ENCODE measurements around the gene ZNF25. TPM values are rescaled to one million over a fixed set of nuclear protein-coding genes. Genes with fewer than 3 reads are reported as not detected.
"Not testable (repeated sequence)": the region's sequence is repeated elsewhere in the genome, so short reads cannot be mapped to it uniquely, and the experiment has no call there.

The ZNF25 gene
- total RNA-seq, 1 donor from 2014 or later: 17.1 TPM

GRCh38 chr10:37948210-37948609, 28.2 kb downstream of the ZNF25 start:
- no peak for DNase-seq (ENCODE audit: low spot score)

GRCh38 chr10:37947526-37947925, 28.9 kb downstream of the ZNF25 start:
- DNase-seq (ENCODE audit: low spot score): no peak

- no peak for DNase-seq (ENCODE audit: low spot score)
These were observed 38.6 kb downstream of the ZNF25 start for GRCh38 chr10:37937864-37938263.

- no peak for DNase-seq (ENCODE audit: low spot score)
These were observed 41.7 kb downstream of the ZNF25 start for GRCh38 chr10:37934791-37935190.

GRCh38 chr10:37930423-37930822, 46.0 kb downstream of the ZNF25 start:
- no peak for DNase-seq (ENCODE audit: low spot score)

- not testable (repeated sequence) for DNase-seq (ENCODE audit: low spot score)
These were observed 68.3 kb downstream of the ZNF25 start for GRCh38 chr10:37908165-37908564.

GRCh38 chr10:37906382-37906781, 70.1 kb downstream of the ZNF25 start:
- no peak for DNase-seq (ENCODE audit: low spot score)

Other genes with a start within 250 kb of the ZNF25 start
- gene ZNF248, start 119.0 kb downstream of the ZNF25 start, total RNA-seq: 6.8 TPM
- 16.4 TPM for gene ZNF33A, start 34.0 kb upstream of the ZNF25 start, total RNA-seq
- gene ZNF37A, start 117.7 kb upstream of the ZNF25 start, total RNA-seq: 21.5 TPM

All from mesenteric fat pad (tissue), 1 donor.